HG02798 (cell line): ENCODE results near the gene SLC49A4.

ENCODE experiments used
- ATAC-seq: cut with Tn5 transposase; IDR thresholded peaks from one replicate; pipeline ENCODE4 v1.9.1; 2021; ENCODE audit warnings: mild to moderate bottlenecking; ENCODE audit not compliant: unreplicated experiment, poor library complexity

SLC49A4 gene

DNA sequence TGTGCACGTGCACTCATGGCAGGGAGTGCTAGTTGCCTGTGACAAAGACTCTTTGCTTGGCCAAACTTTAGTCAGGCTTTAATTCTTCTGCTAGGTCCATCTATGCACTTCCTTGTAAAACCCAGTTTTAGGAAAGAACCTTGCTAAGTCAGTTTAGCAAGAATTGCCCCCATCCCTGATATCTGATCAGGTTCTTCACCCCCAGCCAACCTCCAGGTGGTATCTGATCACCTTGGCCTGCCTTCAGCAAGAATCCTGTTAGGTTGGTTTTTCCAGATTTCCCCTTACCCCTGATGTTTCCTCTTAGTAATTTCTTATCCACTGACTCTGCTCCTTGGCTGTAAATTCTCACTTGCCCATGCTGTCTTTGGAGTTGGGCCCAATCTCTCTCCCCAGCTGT is 9.6 kb upstream of the SLC49A4 start:
- no peak for ATAC-seq

DNA sequence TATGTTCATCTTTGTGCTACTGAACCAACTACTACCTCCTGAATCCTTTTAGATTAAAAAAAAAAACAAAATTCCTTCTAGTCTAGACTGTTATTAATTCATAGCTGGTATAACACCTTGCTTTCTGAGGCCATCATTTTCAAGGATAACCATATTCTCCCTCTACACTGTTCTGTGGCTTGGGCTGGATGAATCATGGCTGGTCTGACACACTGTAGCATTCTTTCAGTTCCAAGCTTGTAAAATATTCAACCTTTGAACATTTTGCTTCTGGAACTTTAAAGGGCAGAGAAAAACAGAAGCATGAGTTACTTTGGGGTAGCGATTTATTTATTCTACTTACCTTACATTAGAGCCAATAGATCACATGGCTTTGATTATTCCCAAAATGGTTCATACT is 8.8 kb upstream of the SLC49A4 start:
- ATAC-seq, result no peak

DNA sequence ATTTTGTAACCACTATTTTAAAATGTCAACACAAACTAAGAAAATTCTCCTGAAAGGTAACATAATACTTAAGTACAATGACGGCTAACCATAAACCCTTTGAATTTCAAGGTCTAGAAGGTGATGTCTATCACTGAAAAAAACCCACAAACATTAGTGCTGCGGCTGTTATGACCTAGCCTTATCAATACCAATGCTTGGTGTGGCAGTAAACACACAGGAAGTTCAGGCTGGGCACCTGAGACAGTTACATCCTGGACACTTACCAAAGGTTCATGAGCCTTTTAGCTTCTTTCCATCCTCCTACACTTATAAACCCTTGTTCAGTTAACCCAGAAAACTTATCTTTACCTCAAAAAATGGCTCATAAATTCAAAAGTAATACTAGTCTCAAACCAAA is 7.0 kb upstream of the SLC49A4 start:
- no peak for ATAC-seq

DNA sequence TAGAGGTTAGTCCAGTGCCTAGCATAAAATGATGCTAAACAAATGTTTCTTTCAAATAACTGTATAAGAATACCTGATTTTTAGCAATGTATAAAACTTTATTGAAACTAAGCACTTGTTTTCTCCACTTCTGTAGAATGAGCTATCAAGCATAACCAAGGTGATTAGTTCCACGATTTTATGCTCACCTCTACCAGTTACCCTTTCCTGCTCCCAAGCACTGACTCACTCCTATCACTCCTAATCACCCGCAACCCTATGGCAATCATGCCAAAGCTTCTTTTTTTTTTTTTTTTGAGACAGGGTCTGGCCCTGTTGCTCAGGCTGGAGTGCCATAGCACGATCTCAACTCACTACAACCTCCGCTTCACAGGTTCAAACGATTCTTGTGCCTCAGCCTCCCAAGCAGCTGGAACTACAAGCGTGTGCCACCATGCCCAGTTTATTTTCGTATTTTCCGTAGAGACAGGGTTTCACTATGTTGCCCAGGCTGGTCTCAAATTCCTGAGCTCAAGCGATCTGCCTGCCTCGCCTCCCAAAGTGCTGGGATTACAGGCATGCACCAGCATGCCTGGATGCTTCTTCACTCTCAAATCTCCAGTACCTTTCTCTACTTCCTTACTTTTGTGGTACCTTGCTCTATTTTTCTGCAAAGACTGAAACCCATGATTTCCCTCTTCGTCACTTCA is 5.1 kb upstream of the SLC49A4 start:
- ATAC-seq, result no peak

DNA sequence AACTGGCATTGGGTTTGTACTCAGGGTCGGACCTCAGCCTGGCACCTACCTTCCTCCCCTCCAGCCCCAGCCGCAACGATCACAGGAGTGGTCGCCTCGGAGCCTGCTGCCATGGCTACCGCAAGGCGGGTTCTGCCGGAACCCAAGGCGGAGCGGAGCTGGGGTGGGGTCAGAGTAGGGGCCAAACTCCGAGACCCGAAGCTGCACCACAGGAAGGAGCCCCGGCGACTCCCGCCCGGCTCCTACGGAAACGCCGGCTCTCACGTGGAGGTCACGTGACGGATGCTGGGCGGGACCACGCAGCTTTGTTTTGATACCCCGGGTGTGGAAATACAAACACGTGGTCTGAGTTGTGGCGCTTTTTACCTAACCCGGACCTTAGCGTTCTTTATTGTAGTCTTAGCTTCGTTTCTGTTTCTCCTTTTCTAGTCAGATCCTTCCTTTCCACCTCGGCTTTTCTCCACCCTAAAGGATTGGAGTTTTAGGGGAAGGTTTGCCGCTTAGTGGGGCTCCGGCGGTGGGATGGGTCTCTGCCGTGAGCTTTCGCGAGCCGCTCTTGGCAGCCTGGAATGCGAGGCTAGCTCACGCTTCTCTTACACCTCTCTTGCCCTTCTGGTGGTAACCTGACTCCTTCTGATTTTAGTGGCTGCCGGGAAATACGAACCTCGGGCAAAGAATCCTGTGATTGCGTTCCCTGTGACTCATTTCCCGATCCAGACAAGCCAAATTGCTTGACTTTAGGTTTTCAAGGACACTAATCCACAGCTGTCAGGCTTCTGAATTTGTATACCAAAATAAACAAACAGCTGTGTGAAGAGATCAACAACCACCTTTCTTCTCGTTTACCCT is 1.1 kb upstream of the SLC49A4 start, which contains the start of gene HSPBAP1:
Gene HSPBAP1, minus strand, starts transcription at position 264 of the 849 bp plus-strand sequence. Its CDS starts 151 bp downstream, at position 113.
- ATAC-seq, result peak; percentile 68

DNA sequence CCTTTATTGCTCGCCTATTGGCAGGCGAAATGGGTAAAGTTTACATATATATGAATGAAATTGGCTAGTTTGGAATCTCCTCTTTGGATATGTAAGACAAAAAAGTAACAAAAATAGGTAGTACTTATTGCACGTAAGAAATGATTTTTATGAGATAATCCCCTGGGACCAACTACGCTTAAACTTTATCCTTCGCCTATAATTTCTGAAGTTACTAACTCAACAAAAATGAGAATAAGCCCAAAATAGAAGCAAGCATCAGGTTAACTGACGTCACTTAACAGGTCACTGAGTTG is 438 bp upstream of the SLC49A4 start:
- no peak for ATAC-seq

DNA sequence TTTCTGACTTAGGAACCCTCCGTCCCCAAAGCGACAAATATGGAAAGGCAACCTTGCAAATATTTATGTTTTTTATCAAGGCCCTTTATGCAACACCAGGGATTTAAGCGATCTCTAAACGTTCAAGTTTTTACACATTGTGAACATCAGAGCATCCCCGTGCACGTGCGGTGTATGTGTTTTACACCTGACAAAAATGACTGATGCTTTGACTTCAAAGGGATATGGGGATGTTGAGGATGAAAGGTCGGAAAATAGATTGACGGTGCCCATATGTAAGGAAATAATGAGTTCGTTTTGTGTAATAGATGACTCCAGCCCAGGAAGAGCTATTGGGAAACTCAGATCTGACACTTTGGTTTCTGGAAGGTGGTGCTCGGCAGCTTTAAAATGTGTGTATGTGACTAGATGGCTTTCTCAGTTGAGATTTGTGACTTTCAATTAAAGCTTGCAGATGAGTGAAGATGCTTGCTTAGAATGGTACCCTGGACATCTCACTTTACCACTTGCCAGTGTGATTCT is 866 bp downstream of the SLC49A4 start:
- ATAC-seq, result no peak

DNA sequence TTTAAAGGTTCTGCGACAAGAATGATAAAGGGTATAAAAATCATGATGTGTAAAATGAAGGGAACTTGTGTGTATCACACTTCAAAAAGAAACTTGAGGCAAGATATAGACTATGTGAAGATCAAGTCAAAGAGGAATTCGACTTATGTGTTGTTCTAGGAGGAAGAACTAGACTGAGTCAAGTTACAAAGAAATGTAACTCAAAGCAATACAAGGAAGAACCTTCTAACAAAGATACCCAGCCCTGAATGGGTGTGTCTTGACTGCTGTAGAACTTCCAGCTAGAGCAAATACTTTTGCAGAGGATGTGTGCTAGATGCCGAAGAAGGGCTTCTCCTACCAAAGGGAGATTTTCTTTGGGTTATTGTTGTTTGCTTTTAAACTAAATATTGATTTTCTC is 2.4 kb downstream of the SLC49A4 start:
- no peak for ATAC-seq

DNA sequence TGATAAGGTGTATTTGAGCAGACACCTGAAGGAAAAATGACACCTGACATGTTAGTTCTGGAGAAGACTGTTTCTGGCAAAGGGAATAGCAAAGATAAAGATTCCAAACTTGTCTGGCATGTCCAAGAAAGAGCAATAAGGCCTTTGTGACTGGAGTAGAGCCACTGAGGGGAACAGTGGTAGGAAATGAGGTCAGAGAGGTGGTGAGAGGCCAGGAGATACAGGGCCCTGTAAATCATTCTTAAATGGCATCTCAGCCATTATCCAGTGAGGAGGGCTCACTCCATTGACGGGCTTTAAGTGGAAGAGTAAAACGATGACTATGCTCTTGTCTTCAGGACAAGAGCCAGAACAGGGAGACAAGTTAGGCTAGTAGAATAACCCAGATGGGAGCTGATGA is 4.5 kb downstream of the SLC49A4 start:
- no peak for ATAC-seq

DNA sequence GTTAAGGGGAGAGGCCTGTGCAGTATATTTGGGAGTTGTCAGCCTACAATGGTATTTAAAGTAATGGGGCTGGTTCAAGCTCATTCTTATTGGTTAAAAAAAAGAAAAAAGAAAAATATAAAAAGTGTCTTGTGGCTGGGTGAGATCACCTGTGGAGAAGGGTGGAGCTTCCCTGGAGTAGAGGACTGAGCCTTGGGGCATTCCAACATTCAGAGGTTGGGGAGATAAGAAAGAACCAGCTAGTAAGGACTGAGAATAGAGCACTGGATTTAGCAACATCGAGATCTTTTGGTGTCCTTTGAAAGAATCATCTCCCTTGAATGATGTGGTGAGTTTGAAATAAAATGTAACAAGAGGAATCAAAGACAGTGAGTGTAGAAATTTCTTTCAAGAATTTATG is 5.2 kb downstream of the SLC49A4 start:
- ATAC-seq, result no peak

DNA sequence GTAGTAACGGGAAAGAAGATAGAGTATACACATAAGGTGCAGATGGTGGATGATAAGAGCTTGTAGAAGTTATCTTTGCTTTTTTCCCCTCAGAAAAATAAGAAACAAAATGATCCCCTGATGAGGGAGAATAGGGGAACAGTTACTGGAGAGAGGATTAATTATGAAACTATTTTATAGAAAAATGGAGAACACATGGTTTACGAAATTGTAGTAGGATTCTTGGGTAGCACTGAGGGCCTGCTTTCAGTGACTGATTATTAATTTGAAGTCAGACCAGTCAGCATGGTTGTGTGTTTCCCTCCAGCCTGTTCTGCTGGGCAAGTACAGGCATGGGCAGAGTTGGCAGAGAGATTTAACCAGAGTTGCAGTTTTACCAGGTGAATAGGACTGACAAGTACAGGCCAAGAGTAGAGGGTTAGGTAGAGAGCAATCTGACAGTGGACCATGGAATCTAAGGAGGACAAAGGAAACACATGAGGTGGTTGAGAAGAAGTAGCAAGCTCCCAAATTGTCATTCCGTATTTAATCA is 5.9 kb downstream of the SLC49A4 start:
- ATAC-seq, result no peak

DNA sequence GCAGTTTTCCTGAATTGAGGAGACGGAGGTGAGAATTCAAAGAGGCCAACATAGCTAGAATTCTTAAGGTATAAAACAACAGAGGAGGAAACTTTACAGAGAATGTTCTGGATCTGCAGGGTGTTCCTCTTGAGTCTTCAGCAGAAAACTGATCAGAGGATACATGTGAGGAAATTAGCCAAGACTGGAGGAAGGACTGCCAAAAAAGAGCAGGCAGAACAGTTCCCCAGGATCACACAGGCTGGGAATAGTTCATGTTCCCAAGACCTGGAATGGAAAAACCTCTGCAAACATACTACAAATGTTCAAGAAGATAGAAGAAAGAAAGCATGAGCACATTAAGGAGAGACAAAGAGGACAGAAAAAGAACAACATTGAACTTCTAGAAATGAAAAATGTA is 7.5 kb downstream of the SLC49A4 start:
- ATAC-seq, result no peak

DNA sequence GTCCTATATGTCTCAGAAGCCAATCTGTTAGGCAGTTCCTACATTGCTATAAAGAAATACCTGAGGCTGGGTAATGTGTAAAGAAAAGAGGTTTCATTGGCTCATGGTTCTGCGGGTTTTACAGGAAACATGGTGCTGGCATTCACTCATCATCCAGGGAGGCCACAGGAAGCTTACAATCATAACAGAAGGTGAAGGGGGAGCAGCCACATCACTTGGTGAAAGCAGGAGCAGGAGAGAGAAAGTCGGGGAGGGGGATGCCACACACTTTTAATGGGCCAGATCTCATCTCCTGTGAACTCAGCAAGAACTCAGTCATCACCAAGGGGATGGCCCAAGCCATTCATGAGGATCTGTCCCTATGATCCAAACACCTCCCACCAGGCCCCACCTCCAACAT is 9.1 kb downstream of the SLC49A4 start:
- no peak for ATAC-seq

DNA sequence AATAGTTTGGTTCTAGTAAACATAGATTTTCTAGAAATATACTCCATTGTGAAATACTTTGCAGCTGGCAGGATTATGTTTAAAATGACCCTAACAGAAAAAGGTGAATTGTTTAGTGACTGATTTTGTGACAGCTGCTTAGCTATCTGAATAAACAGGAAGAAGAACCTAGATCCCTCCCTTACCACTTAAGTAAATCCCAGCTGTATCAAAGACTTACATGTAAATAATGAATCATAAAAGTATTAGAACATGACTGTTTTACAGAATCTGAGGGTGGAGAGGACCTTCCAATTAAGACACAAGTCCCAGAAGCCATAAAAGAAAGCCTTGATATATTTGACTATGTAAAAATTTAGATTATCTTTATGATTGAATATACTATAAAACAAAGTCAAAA is 15.9 kb downstream of the SLC49A4 start:
- ATAC-seq, result no peak

DNA sequence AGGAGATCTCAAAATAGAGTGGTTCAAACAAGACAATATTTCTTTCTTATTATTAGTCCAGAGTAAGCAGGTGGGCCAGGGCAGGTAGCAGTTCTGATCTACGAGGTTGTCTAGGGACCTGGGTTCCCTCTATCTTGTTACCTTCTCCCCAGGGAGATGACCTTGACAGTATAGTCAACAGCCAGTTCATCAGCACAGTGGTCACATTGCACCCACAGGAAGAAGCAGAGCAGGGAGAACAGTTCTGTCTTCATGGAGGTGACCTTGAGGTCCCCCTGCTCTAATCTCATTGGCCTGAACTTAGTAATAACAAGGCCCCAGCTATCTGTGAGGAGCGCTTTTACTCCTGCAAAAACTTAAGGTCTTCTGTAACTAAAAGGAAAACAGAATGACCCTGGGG is 21.7 kb downstream of the SLC49A4 start:
- ATAC-seq, result no peak

DNA sequence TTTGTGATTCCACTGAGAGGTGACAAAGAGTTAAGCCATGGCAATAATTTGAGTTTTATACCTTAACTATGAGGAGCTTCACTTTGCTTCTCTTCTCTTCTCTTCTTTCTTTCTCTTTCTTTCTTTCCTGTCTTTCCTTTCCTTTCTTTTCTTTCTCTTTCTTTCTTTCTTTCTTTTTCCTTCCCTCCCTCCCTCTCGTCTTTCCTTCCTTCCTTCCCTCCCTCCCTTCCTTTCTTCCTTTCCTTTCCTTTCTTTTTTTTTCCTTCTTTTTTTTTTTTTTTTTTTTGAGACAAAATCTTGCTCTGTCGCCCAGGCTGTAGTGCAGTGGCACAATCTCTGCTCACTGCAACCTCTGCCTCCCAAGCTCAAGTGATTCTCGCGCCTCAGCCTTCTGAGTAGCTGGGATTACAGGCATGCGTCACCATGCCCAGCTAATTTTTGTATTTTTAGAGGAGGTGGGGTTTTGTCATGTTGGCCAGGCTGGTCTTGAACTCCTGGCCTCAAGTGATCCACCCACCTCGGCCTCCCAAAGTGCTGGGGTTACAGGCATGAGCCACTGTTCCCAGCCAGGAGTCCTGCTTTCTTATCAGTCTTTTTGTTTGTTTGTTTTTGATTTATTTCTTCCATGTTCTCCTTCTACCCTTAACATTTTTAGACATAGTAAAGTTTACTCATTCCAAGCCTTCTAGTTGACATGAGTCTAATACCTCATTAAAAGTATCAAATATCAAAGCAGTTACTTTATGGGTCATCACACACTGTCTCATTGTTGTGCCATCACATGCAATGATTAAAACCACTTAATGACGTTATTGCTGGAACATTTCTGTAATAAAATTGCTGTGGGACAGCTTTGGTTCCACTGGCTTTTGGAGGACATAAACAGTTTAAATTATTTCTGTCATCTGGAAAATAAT is 29.9 kb downstream of the SLC49A4 start:
- ATAC-seq, result no peak

DNA sequence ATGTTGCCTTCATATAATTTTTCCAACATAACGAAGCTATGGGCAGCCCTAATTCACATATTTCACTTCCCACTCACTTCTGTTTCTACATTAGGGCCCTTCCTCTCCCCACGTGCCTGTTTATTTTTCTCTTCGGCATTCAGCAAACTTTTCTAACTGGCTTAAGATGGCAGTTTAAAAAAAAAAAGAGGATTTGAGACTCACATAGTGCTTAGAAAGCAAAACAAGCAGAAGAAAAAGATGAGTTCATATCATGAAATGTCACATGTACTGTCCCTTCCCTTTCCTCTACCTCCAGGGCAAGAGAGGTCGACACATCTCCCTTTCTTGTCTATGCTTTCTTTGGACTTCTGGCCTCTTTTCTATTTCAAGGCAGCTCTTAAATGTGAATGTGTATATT is 30.6 kb downstream of the SLC49A4 start:
- no peak for ATAC-seq

DNA sequence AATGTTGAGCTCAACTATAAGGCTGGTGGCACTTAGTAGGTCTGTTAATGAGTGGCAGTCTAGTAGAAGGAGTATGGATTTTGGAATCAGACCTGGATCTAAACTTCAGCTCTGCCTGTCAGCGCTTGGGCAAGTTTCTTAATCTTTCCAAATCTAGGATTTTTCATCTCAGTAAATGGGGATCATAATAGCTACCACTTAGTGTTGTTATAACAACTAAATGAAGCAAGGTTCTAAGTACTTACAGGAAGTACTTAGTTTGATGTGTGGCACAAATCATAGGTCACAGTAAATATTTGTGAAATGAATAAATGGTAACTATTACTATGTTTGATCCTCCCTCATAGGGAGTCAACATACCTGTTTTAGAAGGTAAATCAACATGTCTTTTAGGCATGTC is 31.4 kb downstream of the SLC49A4 start:
- ATAC-seq, result no peak

DNA sequence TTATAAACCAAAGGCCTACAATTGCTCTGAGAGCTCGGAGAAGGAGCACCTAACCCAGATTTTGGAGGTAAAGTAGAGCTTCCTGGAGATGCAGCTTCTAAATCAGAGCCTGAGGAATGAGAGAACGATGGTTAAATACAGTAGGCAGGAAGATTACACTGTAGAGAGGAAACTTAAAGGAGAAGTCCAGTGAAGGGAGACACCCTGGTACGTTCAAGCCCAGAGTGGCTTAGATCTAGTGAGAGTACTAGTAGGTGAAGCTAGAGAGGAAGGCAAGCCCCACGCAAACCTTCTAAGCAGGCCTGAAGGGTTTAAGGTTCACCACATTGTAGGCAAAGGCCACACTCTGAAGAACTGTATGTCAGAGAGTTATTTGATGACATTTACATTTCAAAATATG is 33.4 kb downstream of the SLC49A4 start:
- no peak for ATAC-seq

DNA sequence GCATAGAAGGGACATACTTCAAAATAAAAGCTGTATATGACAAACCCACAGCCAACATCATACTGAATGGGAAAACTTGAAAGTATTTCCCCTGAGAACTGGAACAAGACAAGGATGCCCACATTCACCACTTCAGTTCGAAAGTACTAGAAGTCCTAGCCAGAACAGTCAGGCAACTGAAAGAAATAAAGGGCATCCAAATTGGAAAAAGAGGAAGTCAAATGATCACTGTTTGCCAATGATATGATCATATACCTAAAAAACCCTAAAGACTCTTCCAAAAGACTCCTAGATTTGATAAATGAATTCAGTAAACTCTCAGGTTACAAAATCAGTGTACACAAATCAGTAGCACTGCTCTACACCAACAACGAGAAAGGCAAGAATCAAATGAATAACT is 40.7 kb downstream of the SLC49A4 start:
- no peak for ATAC-seq

DNA sequence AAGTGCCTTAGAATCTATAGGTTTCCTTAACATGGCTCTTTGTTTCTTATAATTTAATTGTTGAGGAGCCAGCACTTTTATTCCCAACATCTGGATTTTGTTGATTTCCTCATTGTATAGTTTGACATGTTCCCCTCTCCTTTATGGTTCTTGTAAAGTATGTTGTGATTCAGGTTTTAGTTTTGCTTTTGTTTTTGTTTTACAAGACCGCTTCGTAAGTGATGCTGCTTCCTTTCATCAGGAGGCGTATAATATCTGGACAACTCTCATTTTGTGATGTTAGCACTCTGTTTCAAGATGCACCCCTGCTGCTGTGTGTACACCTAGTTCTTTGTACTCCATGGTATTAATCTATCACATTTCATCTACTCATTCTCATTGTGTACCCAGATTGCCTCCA is 48.7 kb downstream of the SLC49A4 start:
- no peak for ATAC-seq
